ENCODE data around the gene THRAP3. TPM values are rescaled to one million over a fixed set of nuclear protein-coding genes. Genes with fewer than 3 reads are reported as not detected.
"Not testable (repeated sequence)": the region's sequence is repeated elsewhere in the genome, so short reads cannot be mapped to it uniquely, and the experiment has no call there.

The THRAP3 gene
- total RNA-seq = 77.5 TPM

- DNase-seq = peak; percentile 100
Measured at GRCh38 chr1:36223996-36224536, at the start of gene THRAP3. TSS of gene THRAP3 (plus strand) at chr1:36224443. CDS start at chr1:36282564, 58,121 bp downstream.

GRCh38 chr1:36174713-36175112 lies 49.5 kb upstream of the THRAP3 start:
- no peak for DNase-seq

GRCh38 chr1:36175137-36176095 lies 48.8 kb upstream of the THRAP3 start:
- no peak for DNase-seq

- DNase-seq = no peak
Measured at GRCh38 chr1:36176106-36176949, 47.9 kb upstream of the THRAP3 start.

- no peak for DNase-seq
Measured at GRCh38 chr1:36177589-36178431, 46.4 kb upstream of the THRAP3 start.

- no peak for DNase-seq
Measured at GRCh38 chr1:36178471-36179219, 45.6 kb upstream of the THRAP3 start.

GRCh38 chr1:36179220-36179600 lies 45.0 kb upstream of the THRAP3 start:
- DNase-seq = no peak

- no peak for DNase-seq
Measured at GRCh38 chr1:36182734-36183133, 41.5 kb upstream of the THRAP3 start.

GRCh38 chr1:36183309-36183856 lies 40.9 kb upstream of the THRAP3 start:
- no peak for DNase-seq

GRCh38 chr1:36187800-36188593 lies 36.2 kb upstream of the THRAP3 start:
- DNase-seq = peak; percentile 62

GRCh38 chr1:36196805-36197204 lies 27.4 kb upstream of the THRAP3 start:
- DNase-seq = not testable (repeated sequence)

GRCh38 chr1:36198641-36199040 lies 25.6 kb upstream of the THRAP3 start:
- DNase-seq = no peak

GRCh38 chr1:36199934-36200741 lies 24.1 kb upstream of the THRAP3 start:
- DNase-seq = no peak

- DNase-seq = no peak
Measured at GRCh38 chr1:36203027-36203553, 21.2 kb upstream of the THRAP3 start.

GRCh38 chr1:36203554-36204346 lies 20.5 kb upstream of the THRAP3 start:
- peak; percentile 4 for DNase-seq

- DNase-seq = no peak
Measured at GRCh38 chr1:36204347-36204909, 19.8 kb upstream of the THRAP3 start.

GRCh38 chr1:36206323-36206858 lies 17.9 kb upstream of the THRAP3 start:
- no peak for DNase-seq
